Panc1 (cell line): Measurements from ENCODE around the gene SHISA7. TPM values are rescaled to one million over a fixed set of nuclear protein-coding genes. Genes with fewer than 3 reads are reported as not detected.

Experiments
- ATAC-seq: fragments of 200-7000 bp; cut with Tn5 transposase; 2 replicates; pipeline ENCODE4 v1.9.1; 2020; ENCODE audit warnings: mild to moderate bottlenecking, moderate library complexity
- BruUV-seq: library from RNA; stranded (reverse); fragments of 400-500 nt; replicated peaks from 2 replicates; lab custom pipeline; 2021; lab: Mats Ljungman, UMichigan
- CTCF ChIA-PET: fragments of 300-600 bp; sonication (Branson Sonifier 250); formaldehyde crosslinking; loops from one replicate; lab custom pipeline; 2022; ENCODE audit warnings: antibody characterized with exemption; lab: Charles Lee
- POLR2A ChIA-PET: fragments of 300-600 bp; sonication (Branson Sonifier 250); formaldehyde crosslinking; loops from one replicate; lab custom pipeline; 2022; ENCODE audit warnings: antibody characterized with exemption; lab: Charles Lee
- DNase-seq: peaks from one replicate; pipeline ENCODE4 v3.0.0-alpha.2; 2010; ENCODE audit warnings: low read depth, low spot score
- H3K27ac ChIP-seq: 2 replicates; pipeline ENCODE4 v1.5.1; 2011; ENCODE audit warnings: mild to moderate bottlenecking, low read length, inconsistent platforms
- H3K27me3 ChIP-seq: fragments of 200-500 bp; sonication (Bioruptor generic); 2 replicates; pipeline ENCODE4 v1.6.0; 2014; ENCODE audit warnings: low read length, inconsistent platforms; ENCODE audit not compliant: control insufficient read depth, insufficient read depth
- H3K36me3 ChIP-seq: fragments of 200-500 bp; sonication (Bioruptor generic); 2 replicates; pipeline ENCODE4 v1.5.1; 2014; ENCODE audit warnings: inconsistent platforms, mild to moderate bottlenecking, low read length, moderate library complexity; ENCODE audit not compliant: control insufficient read depth, insufficient read depth
- H3K4me1 ChIP-seq: 2 replicates; pipeline ENCODE4 v1.5.1; 2011; ENCODE audit warnings: inconsistent platforms, mild to moderate bottlenecking, low read length, moderate library complexity; ENCODE audit not compliant: control insufficient read depth, insufficient read depth
- H3K4me3 ChIP-seq, 2 experiments: 2 replicates each; pipeline ENCODE4 v1.5.1; 2011 to 2012; ENCODE audit warnings: low read depth in 2 of 2, low read length in 2 of 2, mild to moderate bottlenecking in 2 of 2, inconsistent platforms in 1 of 2, moderate library complexity in 1 of 2
- H3K9me3 ChIP-seq: fragments of 200-500 bp; sonication (Bioruptor generic); 2 replicates; pipeline ENCODE4 v1.5.1; 2014; ENCODE audit warnings: low read depth, mild to moderate bottlenecking, inconsistent platforms, low read length, moderate library complexity; ENCODE audit not compliant: control insufficient read depth, insufficient read depth
- CTCF ChIP-seq: fragments of 450-650 bp; IDR thresholded peaks from 2 replicates; pipeline ENCODE4 v1.5.1; 2017; ENCODE audit warnings: mild to moderate bottlenecking
- POLR2AphosphoS5 ChIP-seq: IDR thresholded peaks from 2 replicates; pipeline ENCODE4 v1.6.1; 2012; ENCODE audit warnings: mild to moderate bottlenecking, low read depth, low read length, moderate library complexity
- SIN3A ChIP-seq: IDR thresholded peaks from 2 replicates; pipeline ENCODE4 v1.6.1; 2012; ENCODE audit warnings: low read depth, mild to moderate bottlenecking, low read length, moderate library complexity, borderline replicate concordance; ENCODE audit not compliant: insufficient read depth
- TCF7L2 ChIP-seq: IDR thresholded peaks from 2 replicates; pipeline ENCODE4 v1.6.1; 2011; ENCODE audit warnings: mild to moderate bottlenecking, low read depth, low read length, inconsistent platforms
- in situ Hi-C: cut with HindIII; loops from 2 replicates; pipeline ENCODE4 v1.10.0; 2016; ENCODE audit warnings: low sequenced_read_pairs, low pct_unique_long_range_greater_than_20kb
- intact Hi-C: fragments of 100-400 bp; cut with micrococcal nuclease; formaldehyde crosslinking; loops from one replicate; pipeline ENCODE4 v1.10.0; 2022; ENCODE audit not compliant: unreplicated experiment
- total RNA-seq: library from RNA; stranded (reverse); gene quantifications from one replicate; pipeline ENCODE4 v1.2.1, GENCODE V29; 2021; ENCODE audit not compliant: unreplicated experiment
- TF ChIP-seq, protein P1 (sequence below), 2 experiments: IDR thresholded peaks; 2 replicates each; pipeline ENCODE4 v1.6.1; 2011 to 2012; ENCODE audit warnings: low read depth in 2 of 2, control low read depth in 1 of 2, low read length in 1 of 2, mild to moderate bottlenecking in 1 of 2, moderate library complexity in 1 of 2; ENCODE audit not compliant: insufficient read depth in 1 of 2

The SHISA7 gene
- total RNA-seq, 1 experiment from 2014 or later = 0.03 TPM

DNA sequence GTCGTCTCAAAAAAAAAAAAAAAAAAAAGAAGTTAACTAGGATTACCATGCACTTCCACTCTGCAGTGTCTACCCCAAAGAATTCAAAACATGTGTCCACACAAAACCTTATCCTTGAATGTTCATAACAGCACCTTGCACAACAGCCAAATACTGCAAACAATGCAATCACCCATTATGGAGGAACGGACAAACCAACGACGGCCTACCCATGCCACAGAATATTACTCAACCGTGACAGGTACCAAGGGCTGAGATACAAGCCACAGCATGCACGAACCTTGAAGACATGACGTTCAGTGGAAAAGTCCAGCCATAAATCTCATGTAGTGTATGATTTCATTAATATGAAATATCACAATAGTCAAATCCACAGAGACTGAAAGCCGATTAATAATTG, 3.0 kb upstream of the SHISA7 start:
- BruUV-seq = no TSS peak
- POLR2A ChIA-PET = interaction anchor here (0.6 kb wide), 1 partner anchor 435 kb away, joined by 3 read pairs; no protein-coding TSS in a partner anchor

GRCh38 chr19:55444646-55445045, 1.5 kb upstream of the SHISA7 start:
- no peaks in the 10 kb centered on the region for H3K36me3 ChIP-seq
- no peak for ATAC-seq
- BruUV-seq = no TSS peak
- H3K27me3 ChIP-seq = peaks cover 21% of the 10 kb centered on the region
- in situ Hi-C loops = no loop called here
- intact Hi-C loops = no loop called here
- H3K9me3 ChIP-seq = no peaks in the 10 kb centered on the region
- no peak for TF ChIP-seq POLR2AphosphoS5
- no peak for TF ChIP-seq CTCF
- ChIA-PET POLR2A (no interaction called here), CTCF (no interaction called here)
- peaks cover 15% of the 10 kb centered on the region for H3K4me1 ChIP-seq
- no peak overlapping the region for H3K4me3 ChIP-seq
- no peak overlapping the region for H3K27ac ChIP-seq
- DNase-seq = no peak

More for the DNA sequence above, 3.0 kb upstream of the SHISA7 start:
- intact Hi-C loops = no loop called here
- Histone ChIP-seq H3K27ac (no peak overlapping the region), H3K27me3 (peaks cover 25% of the 10 kb centered on the region), H3K4me1 (peaks cover 15% of the 10 kb centered on the region), H3K36me3 (no peaks in the 10 kb centered on the region), H3K4me3 (no peak overlapping the region), H3K9me3 (no peaks in the 10 kb centered on the region)
- TF ChIP-seq TCF7L2 (no peak), POLR2AphosphoS5 (no peak), CTCF (no peak), SIN3A (no peak)
- TF ChIP-seq, protein P1, sequence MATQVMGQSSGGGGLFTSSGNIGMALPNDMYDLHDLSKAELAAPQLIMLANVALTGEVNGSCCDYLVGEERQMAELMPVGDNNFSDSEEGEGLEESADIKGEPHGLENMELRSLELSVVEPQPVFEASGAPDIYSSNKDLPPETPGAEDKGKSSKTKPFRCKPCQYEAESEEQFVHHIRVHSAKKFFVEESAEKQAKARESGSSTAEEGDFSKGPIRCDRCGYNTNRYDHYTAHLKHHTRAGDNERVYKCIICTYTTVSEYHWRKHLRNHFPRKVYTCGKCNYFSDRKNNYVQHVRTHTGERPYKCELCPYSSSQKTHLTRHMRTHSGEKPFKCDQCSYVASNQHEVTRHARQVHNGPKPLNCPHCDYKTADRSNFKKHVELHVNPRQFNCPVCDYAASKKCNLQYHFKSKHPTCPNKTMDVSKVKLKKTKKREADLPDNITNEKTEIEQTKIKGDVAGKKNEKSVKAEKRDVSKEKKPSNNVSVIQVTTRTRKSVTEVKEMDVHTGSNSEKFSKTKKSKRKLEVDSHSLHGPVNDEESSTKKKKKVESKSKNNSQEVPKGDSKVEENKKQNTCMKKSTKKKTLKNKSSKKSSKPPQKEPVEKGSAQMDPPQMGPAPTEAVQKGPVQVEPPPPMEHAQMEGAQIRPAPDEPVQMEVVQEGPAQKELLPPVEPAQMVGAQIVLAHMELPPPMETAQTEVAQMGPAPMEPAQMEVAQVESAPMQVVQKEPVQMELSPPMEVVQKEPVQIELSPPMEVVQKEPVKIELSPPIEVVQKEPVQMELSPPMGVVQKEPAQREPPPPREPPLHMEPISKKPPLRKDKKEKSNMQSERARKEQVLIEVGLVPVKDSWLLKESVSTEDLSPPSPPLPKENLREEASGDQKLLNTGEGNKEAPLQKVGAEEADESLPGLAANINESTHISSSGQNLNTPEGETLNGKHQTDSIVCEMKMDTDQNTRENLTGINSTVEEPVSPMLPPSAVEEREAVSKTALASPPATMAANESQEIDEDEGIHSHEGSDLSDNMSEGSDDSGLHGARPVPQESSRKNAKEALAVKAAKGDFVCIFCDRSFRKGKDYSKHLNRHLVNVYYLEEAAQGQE (IDR thresholded peaks at IDR 0.05; ENCODE audit: insufficient read depth in 1 of 2, low read depth in 2 of 2, low read length in 1 of 2) = no peak
- no peak for DNase-seq
- no peak for ATAC-seq
- CTCF ChIA-PET = no interaction called here
- in situ Hi-C loops = no loop called here
